GM13976 (cell line): ENCODE data around the gene USP34.
"Not testable (repeated sequence)": the region's sequence is repeated elsewhere in the genome, so short reads cannot be mapped to it uniquely, and the experiment has no call there.

Source experiments
- DNase-seq: peaks from one replicate; pipeline ENCODE4 v3.0.0; 2012; ENCODE audit warnings: low spot score
- in situ Hi-C: fragments of 300-500 bp; cut with MboI; formaldehyde crosslinking; loops from one replicate; pipeline ENCODE4 v1.12.0; 2022; ENCODE audit warnings: low sequenced_read_pairs, mixed read lengths, inconsistent platforms; ENCODE audit not compliant: unreplicated experiment
- TF ChIP-seq, protein P1 (sequence below): IDR thresholded peaks from 2 replicates; pipeline ENCODE4 v1.5.1; 2012; ENCODE audit warnings: borderline replicate concordance, mild to moderate bottlenecking; ENCODE audit not compliant: insufficient read depth; ENCODE audit errors: extremely low read depth, missing control alignments, control extremely low read depth

Gene USP34

DNA sequence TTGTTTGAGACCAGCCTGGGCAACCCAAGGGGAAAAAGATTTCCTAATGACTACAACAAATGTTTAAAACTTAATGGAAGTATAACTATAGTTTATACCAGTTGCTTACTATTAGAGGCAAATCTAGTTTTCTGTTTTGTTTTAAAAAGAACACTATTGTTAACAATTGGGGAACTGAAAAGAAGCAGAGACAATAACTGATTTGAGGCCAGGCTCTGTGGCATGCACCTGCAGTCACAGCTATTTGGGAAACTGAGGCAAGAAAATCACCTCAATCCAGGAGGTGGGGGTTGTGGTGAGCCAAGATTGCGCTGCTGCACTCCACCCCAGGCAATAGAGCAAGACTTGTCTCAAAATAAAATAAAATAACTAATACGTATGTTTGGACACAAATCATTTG is 28.2 kb upstream of the USP34 start:
- no peak for DNase-seq
- TF ChIP-seq, protein P1, sequence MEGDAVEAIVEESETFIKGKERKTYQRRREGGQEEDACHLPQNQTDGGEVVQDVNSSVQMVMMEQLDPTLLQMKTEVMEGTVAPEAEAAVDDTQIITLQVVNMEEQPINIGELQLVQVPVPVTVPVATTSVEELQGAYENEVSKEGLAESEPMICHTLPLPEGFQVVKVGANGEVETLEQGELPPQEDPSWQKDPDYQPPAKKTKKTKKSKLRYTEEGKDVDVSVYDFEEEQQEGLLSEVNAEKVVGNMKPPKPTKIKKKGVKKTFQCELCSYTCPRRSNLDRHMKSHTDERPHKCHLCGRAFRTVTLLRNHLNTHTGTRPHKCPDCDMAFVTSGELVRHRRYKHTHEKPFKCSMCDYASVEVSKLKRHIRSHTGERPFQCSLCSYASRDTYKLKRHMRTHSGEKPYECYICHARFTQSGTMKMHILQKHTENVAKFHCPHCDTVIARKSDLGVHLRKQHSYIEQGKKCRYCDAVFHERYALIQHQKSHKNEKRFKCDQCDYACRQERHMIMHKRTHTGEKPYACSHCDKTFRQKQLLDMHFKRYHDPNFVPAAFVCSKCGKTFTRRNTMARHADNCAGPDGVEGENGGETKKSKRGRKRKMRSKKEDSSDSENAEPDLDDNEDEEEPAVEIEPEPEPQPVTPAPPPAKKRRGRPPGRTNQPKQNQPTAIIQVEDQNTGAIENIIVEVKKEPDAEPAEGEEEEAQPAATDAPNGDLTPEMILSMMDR: no peak
- in situ Hi-C loops: no loop called here

DNA sequence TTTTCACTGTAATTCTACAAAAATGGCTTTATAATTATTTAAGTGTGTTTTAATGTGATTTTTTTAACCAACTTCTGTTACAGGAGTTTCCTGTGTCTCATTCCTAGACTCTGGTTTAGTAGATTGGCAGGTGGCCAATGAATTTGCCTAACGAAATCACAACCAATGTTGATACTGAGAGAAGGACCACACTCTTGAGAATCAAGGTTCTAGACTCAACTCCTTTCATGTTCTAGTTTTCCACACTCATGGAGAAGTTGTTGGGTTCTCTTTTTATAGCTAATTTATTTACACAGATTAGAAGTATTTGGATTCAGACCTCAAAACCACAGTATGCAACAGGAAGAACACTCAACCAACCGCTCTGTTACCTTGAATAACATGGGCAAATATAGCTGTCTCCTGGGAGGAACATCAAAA is 22.6 kb upstream of the USP34 start:
- in situ Hi-C loops: no loop called here
- DNase-seq: no peak
- TF ChIP-seq, protein P1: no peak

- in situ Hi-C loops: no loop called here
- DNase-seq: no peak
- TF ChIP-seq, protein P1: no peak
Measured at GRCh38 chr2:61492476-61492875, 21.6 kb upstream of the USP34 start.

DNA sequence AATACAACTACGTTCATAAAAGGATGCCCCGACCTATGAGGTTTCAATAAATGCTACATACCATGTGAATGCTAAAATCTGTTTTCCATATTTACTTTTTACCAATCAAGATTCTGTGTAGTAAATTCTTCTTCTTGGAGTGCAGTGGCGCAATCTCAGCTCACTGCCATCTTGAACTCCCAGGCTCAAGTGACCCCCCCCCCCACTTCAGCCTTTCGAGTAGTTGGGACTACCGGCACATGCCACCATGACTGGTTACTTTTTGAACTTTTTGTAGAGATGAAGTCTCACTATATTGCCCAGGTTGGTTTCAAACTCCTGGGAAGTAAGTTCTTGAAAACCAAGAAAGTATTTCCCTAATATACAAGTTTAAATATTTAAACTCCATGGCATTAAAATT is 14.4 kb upstream of the USP34 start:
- DNase-seq: no peak

GRCh38 chr2:61478086-61478485 is 7.2 kb upstream of the USP34 start:
- no peak for DNase-seq
- TF ChIP-seq, protein P1: no peak
- in situ Hi-C loops: no loop called here

More for the DNA sequence above, 14.4 kb upstream of the USP34 start:
- in situ Hi-C loops: no loop called here
- TF ChIP-seq, protein P1: no peak

DNA sequence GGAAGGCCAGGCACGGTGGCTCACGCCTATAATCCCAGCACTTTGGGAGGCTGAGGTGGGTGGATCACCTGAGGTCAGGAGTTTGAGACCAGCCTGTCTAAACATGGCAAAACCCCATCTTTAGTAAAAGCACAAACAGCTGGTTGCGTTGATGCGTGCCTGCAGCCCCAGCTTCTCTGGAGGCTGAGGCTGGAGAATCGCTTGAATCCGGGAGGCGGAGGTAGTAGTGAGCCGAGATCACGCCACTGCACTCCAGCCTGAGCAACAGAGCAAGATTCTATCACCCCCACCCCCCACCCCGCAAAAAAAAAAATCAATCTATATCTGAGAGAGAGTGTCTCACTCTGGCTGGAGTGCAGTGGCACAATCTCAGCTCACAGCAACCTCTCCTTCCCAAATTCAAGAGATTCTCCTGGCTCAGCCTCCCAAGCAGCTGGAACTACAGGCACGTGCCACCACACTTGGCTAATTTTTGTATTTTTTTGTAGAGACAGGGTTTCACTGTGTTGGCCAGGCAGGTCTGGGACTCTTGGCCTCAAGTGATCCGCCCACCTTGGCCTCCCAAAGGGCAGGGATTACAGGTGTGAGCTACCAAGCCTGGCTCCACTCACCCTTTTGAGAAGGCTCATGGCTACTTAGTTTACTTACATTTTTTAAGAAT is 6.2 kb upstream of the USP34 start:
- in situ Hi-C loops, DNase-seq: not testable (repeated sequence)

GRCh38 chr2:61471905-61472805 is 1.3 kb upstream of the USP34 start:
- peak; percentile 35 for DNase-seq
- in situ Hi-C loops: no loop called here
- TF ChIP-seq, protein P1: no peak
